ENCODE data around the gene CENPT. TPM values are rescaled to one million over a fixed set of nuclear protein-coding genes. Genes with fewer than 3 reads are reported as not detected.

Gene CENPT
- total and polyA plus RNA-seq, 11 donors: 14.4 to 31.2 (median 21.8) TPM

GRCh38 chr16:67848118-67848517, 625 bp upstream of the CENPT start:
- ATAC-seq (no peak), DNase-seq (no peak)
- WGBS, 4 donors: 85 to 91% (median 89%) methylated on average over 11 of the region's 11 CpGs
- intact Hi-C loops (cut with DNase I): loop anchor here in 1 of 10 donors (5.0 kb wide), 1 partner anchor 41 kb away; the partner anchor contains the start of genes RANBP10 and TSNAXIP1
- H3K4me1 ChIP-seq: peaks cover 24 to 57% (median 47%) of the 10 kb centered on the region in 12 donors
- no peaks in the 10 kb centered on the region for H3K9me3 ChIP-seq
- peaks cover 0 to 12% (median 0%) of the 10 kb centered on the region in 9 donors for H3K36me3 ChIP-seq
- H3K27me3 ChIP-seq: no peaks in the 10 kb centered on the region
- H3K27ac ChIP-seq: peak overlapping the region in 10 of 12 donors; percentile 91 to 100 (median 96)
- TF ChIP-seq CTCF (IDR thresholded peaks at IDR 0.05) (no peak), POLR2A (IDR thresholded peaks at IDR 0.05) (no peak)
- peak overlapping the region in 10 of 12 donors; percentile 77 to 100 (median 99) for H3K4me3 ChIP-seq

DNA sequence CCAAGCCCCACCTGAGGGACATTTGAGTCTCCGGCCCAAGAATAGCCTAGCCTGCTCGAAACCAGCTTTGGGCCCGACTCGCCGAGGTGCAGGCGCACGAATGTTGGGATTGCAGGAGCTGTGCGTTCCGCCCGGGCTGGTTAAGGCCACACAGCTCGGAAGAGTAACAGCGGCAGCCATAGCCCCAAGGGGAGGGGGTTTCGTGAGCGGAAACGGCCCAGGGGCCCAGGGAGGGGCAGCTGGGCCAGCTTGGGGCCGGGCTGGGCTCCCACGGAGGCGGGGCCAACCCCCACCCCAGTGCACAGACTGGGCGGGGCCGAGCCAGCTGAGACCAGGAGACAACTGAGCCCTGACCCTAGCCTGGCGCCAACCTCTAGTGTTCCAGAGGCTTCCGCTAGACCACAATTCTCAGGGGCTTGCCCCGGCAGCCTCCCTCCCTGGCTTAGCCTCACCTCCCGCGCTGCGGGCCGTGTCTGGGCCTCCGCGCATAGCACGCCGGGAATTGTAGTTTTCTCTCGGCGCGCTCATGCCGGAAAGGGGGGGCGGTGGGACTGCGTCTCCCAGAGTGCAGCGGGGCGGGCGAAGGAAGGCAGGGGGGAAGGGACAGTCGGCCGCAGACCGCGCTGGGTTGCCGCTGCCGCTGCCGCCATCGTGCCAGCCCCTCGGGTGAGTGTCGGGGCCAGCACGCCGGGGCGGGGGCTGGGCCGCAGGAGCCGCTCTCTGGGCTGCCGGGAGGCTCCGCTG, 1.0 kb downstream of the CENPT start, which contains the start of gene NUTF2:
Gene NUTF2, plus strand, starts transcription at position 614 of the 744 bp plus-strand sequence. CDS start 18,198 bp downstream, outside the sequence.
- intact Hi-C loops (cut with DNase I): loop anchor here in 1 of 10 donors (2.0 to 5.0 kb wide), 2 partner anchors 16 to 39 kb away; partner anchors contain the start of genes RANBP10 and TSNAXIP1
- Histone ChIP-seq H3K4me1 (peaks cover 24 to 65% (median 51%) of the 10 kb centered on the region in 12 donors), H3K9me3 (no peaks in the 10 kb centered on the region), H3K36me3 (peaks cover 0 to 12% (median 0%) of the 10 kb centered on the region in 9 donors), H3K4me3 (peak within 1 kb of the TSS; percentile 76 to 100 (median 94)), H3K27me3 (no peaks in the 10 kb centered on the region), H3K27ac (peak within 1 kb of the TSS; percentile 88 to 100 (median 96))
- DNase-seq (peak; percentile 97 to 98 (median 98)), ATAC-seq (peak; percentile 83 to 91 (median 88))
- WGBS, 4 donors: 0 to 1% (median 0%) methylated on average over 12 to 57 of the region's 57 CpGs
- TF ChIP-seq CTCF (IDR thresholded peaks at IDR 0.05) (peak in 1 of 12 donors; percentile 9), POLR2A (IDR thresholded peaks at IDR 0.05) (peak in 1 of 2 donors; percentile 70)

- Histone ChIP-seq H3K27ac (peak overlapping the region; percentile 88 to 100 (median 96)), H3K4me1 (peaks cover 24 to 69% (median 51%) of the 10 kb centered on the region in 12 donors), H3K9me3 (no peaks in the 10 kb centered on the region), H3K36me3 (peaks cover 0 to 12% (median 0%) of the 10 kb centered on the region in 9 donors), H3K4me3 (peak overlapping the region; percentile 76 to 100 (median 94)), H3K27me3 (no peaks in the 10 kb centered on the region)
- TF ChIP-seq POLR2A (IDR thresholded peaks at IDR 0.05) (no peak), CTCF (IDR thresholded peaks at IDR 0.05) (no peak)
- DNase-seq: no peak
- no peak for ATAC-seq
- intact Hi-C loops (cut with DNase I): loop anchor here in 1 of 10 donors (2.0 to 5.0 kb wide), 2 partner anchors 17 to 39 kb away; partner anchors contain the start of genes RANBP10 and TSNAXIP1
- 12 to 25% (median 19%) methylated on average over 2 of the region's 2 CpGs for WGBS, 4 donors
Observed at GRCh38 chr16:67846063-67846319, 1.5 kb downstream of the CENPT start.
